HS-5 (cell line): ENCODE results near the gene FAM98B.
"Not testable (repeated sequence)": the region's sequence is repeated elsewhere in the genome, so short reads cannot be mapped to it uniquely, and the experiment has no call there.

Experiments
- DNase-seq: peaks from one replicate; pipeline ENCODE4 v3.0.0-alpha.2; 2012; ENCODE audit warnings: low read depth

The FAM98B gene

DNA sequence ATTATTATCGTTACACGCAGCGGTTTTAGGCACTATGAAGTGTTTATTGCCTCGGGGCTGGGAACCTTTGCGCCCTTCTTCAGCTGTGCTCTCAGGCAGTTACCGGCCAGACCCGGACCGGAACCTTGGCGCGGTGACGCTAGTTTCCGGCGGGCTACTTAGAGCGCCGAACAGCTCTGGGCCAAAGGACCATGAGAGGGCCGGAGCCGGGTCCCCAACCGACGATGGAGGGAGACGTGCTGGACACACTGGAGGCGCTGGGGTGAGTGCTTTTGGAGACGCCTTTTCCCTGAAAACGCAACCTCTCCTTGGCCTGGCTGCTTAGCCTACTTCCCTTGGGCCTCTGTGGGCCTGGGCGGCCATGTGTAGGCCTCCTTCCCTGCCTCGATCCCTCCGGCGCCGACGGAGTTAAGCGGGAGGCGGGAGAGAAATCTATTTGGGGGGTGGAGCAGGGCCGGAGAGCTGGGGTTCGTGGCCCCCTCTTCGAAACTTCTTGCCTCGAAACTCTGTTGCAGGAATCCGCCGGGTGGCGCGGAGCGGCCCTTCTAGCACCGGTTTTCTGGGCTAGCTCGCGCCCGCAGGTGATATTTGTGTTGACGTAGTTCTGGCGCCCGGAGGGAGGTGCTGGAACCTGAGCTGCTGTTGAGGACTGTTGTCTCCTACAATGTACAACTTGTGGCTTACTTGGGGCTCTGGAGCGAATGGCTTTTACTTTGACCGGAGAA, at the start of gene FAM98B:
TSS of gene FAM98B (plus strand) at position 157 of the 725 bp plus-strand sequence. CDS start at position 192, 35 bp downstream.
- DNase-seq, result peak; percentile 70

DNA sequence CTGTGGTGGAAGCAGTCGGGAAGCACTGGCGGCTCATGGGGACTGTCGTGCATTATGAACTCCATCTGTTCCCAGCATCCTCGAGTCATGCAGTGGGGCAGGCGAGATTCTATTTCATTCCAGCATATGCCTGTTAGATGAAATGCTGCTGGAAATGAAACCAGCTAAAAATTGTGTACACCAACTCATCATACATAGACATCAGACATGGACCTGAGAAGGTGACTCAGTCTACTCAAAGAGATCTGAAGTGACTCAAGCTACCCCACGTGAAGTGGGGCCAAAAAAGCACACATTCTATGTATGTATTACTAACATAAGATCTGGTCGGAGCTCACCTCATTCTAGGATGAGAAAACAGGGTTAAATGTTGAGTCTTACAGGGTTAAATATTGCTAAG, 47.5 kb upstream of the FAM98B start:
- DNase-seq, result no peak

DNA sequence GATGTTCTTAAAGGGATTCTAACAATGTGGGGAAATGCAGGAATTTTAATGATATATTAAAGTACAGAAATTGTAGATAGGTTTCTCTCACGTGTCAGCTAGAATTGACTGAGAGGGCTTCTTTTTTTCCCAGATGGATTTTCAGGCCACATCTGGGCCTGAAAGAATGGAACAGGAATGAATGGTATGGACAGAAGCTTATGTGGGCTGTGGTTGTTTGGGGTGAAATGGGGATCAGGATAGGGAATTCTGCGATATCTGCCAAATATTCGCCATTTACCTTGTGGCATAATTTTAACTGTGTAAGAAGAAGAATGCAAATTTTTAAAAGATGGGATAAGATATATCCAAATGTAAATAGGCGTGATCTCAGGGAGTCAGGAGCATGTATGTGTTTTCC, 45.4 kb upstream of the FAM98B start:
- DNase-seq, result no peak

DNA sequence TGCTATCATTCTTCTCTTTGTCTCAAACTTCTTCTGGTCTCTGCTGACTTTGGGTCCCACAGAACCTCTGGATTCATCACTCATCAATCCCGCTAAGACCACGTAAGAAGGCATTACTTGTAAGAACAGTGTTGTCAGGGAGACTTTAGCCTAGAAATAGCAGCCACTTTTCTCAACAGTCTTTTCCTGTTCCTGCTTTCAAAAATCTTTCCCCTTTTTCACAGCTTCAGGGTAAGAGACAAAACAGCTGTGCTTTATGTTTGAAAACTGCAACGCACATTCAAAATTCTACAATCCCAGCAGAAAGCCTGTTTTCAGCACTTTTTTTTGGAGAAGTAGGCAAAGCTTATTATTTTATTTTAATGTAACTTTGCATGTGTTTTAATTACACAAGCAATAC, 42.0 kb upstream of the FAM98B start:
- no peak for DNase-seq

DNA sequence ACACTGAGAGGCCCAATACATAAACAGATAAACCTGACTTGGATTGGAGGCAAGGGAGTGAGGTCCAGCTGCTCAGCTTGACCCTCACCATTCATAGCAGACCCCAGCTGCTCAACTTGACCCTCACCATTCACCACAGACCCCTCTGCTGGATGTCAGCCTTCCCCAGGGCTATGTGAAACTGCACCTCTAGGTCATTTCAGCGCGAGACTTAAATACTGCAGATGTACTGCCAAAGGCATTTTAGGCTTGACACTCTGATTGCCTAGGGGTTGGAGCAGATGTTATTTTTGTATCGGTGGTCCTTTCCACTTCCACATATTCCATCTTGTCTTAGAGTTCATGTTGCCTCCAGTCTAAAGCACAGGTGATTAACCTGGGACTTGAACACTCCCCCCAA, 41.5 kb upstream of the FAM98B start:
- no peak for DNase-seq

DNA sequence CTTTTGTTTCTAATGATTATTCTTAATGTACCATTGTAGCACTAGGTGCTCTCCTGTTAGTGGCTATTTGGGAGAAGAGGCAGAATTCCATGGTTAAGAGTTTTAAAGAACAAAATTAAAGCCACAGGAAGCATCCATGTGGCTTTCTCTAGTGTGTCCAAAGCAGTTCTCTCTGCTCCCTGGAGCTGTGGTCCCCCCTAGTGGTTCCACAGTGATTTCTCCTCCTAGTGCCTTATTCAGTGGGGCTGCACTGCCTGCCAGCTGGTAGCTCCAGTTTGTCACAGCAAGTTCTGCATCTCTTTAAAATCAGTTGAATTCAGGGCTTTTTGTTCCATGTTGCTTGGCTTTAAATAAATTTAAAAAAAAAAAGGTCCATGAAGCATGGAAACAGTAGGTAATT, 39.6 kb upstream of the FAM98B start:
- DNase-seq, result no peak

DNA sequence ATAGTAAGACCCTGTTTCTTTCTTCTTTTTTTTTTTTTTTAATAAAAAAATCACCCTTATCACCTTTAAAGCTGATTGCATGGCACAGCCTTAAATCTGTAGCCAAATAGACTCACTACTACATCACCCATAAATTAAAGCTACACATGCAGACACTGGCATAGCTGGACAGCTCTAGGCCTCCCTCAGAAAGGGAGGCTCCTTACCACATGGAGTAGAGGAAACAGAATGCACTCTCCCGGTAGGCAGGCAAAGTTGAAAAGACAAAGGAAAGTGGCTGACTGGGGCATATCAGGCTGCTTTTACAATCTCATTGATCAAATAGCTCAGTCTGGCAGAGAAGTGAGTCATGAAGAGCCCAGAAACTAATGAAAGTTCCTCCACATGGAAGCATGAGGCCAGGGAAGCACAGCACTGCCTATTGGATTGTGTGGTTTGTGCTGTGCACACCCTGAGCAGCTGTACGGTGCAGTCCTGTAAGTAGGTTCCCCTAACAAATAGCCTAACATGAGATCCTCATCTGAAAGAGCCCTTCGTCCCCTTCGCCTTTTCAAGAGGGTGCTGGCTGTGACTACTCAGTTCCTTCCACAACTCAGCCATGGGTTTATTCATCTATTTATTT, 32.7 kb upstream of the FAM98B start:
- DNase-seq, result no peak

DNA sequence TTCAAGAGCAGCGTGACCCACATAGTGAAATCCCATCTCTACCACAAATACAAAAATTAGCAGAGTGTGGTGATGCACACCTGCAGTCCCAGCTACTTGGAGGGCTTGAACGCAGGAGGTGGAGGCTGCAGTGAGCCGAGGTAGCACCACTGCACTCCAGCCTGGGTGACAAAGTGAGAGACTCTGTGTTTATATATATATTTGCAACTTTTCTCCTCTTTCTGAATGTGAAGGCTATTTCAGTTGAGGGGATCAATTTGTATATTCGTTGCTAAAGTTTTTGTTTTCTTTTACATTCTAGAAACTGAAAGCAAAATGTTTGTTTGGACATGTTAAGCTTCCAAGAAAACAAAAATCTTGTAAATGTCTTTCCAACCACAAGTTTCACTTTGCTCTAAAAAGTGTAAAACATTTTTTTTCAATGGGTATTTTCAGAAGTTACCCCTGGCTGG, 29.8 kb upstream of the FAM98B start:
- no peak for DNase-seq

DNA sequence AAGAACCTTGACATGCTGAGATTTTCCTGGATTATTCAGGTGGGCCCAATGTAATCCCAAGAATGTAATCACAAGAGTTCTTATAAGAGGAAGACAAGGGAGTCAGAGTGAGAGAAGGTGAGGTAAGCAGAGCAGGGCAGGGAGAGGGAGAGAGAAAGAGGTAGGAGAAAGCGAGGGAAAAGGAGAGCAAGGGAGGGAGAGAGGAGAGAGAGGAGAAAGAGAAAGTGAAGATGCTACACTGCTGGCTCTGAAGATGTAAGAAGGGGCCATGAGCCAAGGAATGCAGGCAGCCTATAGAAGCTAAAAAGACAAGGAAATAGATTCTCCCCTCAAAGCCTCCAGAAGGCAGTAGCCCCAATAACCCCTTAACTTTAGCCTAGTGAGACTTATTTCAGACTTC, 28.7 kb upstream of the FAM98B start:
- DNase-seq, result no peak

DNA sequence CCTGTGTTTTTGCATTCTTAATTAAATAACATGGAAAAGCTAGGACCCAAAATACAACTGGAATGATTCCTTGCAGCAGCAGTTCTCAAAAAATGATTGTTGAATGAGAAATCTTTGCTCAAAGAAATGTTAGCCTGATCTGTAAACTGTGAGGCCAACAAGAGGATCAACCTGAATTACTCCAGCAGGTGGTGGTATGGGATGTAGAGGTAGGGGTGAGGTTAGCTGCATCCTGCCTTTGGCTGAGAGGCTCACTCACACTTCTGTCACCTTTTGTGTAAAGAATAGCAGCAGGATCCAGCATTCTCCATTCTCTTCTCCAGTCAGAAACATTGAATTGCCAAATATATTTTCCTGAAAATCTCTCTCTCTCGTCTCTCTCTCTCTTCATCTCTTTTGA, 26.5 kb upstream of the FAM98B start:
- DNase-seq, result no peak

DNA sequence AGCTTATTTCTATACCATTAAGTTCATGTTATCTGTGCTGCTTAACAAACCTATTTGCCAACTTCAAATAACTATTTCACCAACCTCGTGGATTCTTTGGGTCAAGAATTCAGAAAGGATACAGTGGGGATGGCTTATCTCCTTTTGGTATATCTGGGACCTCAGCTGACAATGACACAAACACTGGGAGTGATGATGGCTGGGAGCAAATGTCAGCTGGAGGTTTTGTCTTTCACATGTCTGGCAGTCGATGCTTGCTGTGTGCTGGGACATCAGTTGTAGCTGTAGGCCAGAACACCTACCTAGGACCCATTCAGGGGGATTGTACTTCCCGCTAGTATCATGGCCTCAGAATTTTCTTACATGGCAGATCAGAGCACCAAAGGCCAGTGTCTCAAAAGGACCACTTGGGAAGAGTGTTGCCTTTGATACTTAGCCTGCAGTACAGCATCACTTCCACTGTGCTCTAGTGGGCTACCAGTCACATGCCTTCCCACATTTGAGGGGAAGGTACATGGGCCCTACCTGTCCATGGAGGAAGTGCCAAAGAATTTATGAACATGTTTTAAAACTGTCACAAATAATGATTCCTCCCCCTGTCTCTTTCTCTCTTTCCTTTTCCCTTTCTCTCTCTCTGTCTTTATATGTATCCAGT, 23.7 kb upstream of the FAM98B start:
- DNase-seq, result no peak

DNA sequence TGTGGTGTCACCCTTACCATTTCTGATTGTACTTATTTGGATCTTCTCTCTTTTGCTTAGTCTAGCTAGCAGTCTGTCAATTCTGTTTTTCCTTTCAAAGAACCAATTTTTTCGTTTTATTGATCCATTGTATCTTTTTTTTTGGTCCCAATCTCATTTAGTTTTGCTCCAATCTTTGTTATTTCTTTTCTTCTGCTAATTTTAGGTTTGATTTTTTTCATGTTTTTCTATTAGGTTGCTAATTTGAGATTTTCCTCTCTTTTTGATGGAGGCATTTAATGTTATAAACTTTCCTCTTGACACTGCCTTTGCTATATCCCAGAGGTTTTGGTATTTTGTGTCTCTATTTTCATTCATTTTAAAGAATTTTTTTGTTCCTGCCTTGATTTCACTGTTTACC, 16.9 kb upstream of the FAM98B start:
- DNase-seq, result no peak

DNA sequence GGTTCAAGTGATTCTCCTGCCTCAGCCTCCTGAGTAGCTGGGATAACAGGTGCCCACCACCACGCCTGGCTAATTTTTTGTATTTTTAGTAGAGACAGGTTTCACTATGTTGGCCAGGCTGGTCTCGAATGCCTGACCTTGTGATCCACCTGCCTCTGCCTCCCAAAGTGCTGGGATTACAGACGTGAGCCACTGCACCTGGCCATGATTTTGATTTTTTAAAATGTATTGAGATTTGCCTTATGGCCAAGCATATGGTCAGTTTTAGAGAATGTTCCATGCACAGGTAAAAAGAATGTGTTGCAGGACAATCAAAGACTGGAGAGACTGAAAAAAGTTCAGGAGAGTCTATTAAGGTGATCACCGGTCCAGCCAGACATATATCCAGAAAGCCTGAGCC, 16.3 kb upstream of the FAM98B start:
- DNase-seq, result not testable (repeated sequence)

DNA sequence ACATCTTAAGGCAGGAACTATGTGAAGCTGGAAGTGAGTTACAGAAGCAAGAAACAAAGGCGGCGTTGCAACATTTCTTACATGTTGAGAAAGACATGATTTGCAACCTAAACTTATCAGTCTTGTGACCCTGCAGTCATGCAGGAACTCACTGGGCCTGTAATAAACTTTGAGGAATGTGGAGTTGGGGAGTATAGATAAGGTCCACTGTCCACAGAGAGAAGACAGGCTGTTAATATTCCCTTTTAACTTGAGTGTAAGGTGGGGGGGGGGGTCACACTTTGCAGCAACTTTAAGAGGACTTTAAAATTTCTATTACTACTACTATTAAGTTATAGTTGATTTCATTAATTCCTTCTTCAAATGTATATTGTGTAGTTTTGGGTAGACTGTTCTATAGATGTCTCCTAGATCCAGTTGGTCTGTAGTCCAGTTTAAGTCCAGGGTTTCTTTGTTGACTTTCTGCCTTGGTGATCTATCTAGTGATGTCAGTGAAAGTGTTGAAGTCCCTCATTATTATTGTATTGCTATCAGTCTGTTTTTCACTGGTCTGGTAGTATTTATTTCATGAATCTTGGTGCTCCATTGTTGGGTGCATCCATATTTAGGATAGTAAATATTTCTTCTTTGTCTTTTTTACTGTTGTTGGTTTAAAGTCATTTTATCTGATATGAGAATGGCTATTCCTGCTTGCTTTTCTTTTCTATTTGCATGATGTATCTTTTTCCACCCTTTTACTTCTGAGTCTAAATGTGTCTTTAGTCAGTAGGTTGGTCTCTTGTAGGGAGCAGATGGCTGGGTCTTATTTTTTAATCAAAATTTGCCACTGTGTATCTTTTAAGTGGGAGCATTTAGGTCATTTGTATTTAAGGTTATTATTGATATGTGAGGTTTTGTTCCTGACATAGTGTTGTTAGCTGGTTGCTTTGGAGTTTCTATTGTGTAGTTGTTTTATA, 15.6 kb upstream of the FAM98B start:
- no peak for DNase-seq

DNA sequence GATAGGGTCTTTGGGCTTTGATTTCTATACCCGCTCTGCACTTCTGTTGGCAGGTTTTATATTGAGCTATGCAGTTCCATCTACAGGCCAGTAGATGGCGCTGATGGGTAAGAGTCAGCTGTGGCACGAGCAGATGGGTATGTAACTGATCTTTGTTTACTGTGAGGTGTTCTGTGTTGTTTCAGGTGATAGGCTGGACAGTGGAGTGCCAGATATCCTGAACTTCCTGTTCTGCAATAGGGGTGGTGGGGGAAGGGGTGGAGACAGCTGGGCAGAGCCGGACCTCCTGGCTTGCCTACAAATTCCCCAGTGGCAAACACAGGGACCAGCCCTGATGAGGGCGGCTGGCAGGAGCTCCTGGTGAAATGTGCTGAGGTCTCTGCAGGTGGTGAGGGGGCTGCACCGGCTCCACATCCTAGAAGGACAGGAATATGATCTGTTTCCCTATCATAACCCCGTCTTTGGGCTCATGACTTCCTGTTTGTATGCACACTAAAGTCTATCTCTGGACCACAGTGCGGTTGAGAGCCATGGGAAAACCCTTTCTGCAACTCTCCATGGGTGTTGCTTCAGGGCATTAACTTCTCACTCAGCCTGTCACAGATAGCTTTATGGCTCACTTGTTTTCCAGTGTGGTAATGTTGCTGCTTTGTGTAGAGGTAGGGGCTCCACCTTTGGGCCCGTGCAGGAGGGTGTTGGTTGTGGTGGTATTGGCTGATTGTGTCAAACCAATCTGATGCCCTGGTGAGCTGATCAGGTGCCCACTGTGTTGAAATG, 13.4 kb upstream of the FAM98B start:
- no peak for DNase-seq

DNA sequence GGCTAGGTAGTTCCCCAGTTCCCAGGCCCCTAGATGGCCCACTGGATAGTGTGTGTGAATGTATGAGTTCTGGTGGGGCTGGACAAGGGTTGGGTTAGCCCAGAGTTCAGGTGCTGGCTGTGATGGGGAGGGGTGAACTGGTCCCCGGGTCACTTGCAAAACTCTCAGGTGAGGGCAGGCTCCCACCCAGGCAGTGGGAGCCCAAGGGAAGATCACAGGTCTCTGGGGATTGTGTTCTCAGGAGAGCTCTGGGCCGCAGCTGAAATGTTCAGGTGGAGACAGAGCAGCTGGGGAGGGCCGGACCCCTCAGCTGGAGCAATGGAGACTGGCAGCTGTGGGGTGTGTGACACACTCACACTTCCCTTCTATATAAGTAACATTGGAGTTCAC, 12.8 kb upstream of the FAM98B start:
- no peak for DNase-seq

DNA sequence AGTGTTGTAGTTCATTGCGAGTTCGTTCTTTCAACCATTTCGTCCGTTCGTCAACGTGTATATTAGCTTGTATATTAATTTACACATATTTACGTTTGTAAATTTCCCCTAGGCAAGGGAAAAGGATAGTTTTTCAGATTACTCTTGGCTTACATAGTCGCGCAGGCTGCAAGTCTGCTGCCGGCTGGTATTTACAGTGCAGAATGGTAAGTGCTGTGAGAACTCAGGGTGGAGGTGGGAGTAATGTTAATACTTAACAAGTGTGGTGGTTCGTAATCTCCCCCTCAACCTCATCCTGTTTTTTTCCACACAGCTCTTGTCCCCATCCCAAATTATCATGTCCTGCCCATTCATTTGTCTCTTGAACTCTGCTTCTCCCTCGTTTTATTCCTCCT, 766 bp downstream of the FAM98B start:
- no peak for DNase-seq

DNA sequence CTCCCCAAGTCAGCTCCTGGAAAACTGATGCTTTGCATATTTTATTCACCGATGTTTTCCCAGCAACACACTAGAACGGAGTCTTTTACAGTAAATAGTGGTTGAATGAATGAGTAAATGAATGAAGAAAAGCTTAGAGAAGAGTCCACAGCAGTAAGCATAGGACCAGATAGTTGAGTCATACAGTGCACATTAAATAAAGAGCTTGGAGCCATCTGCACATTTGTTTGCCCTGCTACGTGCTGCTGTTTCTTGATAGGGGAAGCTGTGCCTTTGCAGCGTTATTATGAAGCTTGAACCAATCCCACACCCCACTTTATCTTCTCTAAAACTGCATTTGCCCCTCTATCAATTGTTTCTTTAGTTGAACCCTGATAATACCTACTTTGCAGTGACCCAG, 1.2 kb downstream of the FAM98B start:
- DNase-seq, result no peak

DNA sequence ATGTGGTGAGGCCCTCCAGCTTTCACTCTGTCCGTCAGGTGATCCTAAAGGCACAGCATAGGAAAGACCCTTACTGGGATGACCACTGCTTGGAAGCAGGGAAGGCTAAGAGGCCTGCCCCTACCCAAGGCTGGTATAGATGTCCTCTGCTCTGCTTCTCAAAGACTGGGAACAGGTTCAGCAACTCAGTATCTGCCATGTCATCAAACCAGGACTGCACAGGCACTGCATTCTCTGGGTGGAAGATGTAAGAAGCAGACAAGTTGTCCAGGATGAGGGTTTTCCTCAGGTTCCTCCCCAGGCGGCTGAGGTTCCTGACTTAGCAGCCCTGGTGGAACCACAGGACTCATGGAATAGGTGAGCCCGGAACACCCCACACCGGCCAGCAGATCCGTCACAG, 4.7 kb downstream of the FAM98B start:
- no peak for DNase-seq

DNA sequence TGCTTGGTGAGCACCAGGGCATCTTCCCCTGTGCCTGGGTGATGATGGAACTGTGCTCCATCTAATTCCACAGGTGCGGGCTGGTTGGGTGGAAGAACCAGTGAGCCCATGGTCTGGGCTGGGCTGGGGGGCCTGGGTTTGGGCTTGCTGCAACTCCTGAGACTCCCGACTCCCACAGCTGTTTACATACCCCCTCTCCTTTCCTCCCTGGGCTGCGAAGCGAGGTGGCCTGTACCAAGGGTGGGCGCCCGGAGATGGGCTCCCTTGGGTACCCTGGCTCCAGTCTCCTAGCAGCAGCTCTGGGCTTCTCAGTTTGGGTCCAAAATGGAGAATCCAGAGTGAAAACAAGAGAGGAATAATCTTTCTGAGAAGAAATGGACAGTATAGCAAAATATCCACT, 5.6 kb downstream of the FAM98B start:
- no peak for DNase-seq

DNA sequence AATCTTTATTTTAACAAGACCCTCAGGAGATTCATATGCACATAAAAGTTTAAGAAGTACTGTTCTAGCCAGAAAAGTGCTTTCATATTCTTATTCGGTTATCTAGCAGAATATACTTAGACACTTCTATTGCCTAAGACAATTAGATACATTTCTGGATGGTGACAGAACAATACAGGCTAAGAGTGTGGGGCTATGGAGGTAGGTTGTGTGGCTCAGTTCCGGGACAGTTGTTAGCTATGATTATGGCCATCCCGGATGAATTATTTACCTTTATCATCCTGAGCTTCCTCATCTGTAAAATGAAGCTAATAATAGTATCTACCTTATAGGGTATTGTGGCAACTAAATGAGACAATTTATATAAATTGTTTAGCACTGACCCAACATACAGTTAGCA, 6.6 kb downstream of the FAM98B start:
- no peak for DNase-seq
